Mesendoderm (in vitro differentiated cells): ENCODE data around the gene SHCBP1L. TPM values are rescaled to one million over a fixed set of nuclear protein-coding genes. Genes with fewer than 3 reads are reported as not detected.

Source experiments
- small RNA-seq: library from polyadenylated mRNA; stranded (forward); fragments of <200 nt; extraction: miRNeasy Mini kit (QIAGEN cat#:217004); gene quantifications from one replicate; pipeline ENCODE3, GENCODE V24; 2013; ENCODE audit not compliant: insufficient read depth

Gene SHCBP1L

Small RNA genes within 50 kb of the gene (small RNA-seq; reads per million reads assigned to genes)
- gene HMGN1P4 (not detected), gene RNU6-41P (not detected)
